CD14-positive monocyte (primary cell): ENCODE data around the gene PSMB2. TPM values are rescaled to one million over a fixed set of nuclear protein-coding genes. Genes with fewer than 3 reads are reported as not detected.
"Not testable (repeated sequence)": the region's sequence is repeated elsewhere in the genome, so short reads cannot be mapped to it uniquely, and the experiment has no call there.

Experiments
- DNase-seq, 3 donors: peaks; one replicate each; pipeline ENCODE4 v3.0.0-alpha.2; 2011 to 2022
- H2AFZ ChIP-seq: 2 replicates; pipeline ENCODE4 v1.6.0; 2012; ENCODE audit warnings: mild to moderate bottlenecking, low read depth, low read length, inconsistent platforms; ENCODE audit not compliant: insufficient read depth, poor library complexity, severe bottlenecking
- H3K27ac ChIP-seq, 2 donors: 1 replicate in 1 of 2; 2 replicates in 1 of 2; pipeline ENCODE4 v1.5.1; 2012 to 2013; ENCODE audit warnings: low read length in 2 of 2, control low read depth in 1 of 2, inconsistent platforms in 1 of 2, low read depth in 1 of 2, mild to moderate bottlenecking in 1 of 2
- H3K27me3 ChIP-seq, 2 donors: one replicate each; pipeline versions ENCODE4 v1.6.0 to v1.6.1; 2011 to 2013; ENCODE audit warnings: low read length in 2 of 2; ENCODE audit not compliant: control insufficient read depth in 2 of 2, insufficient read depth in 2 of 2
- H3K36me3 ChIP-seq, 2 donors: replicated peaks in 1 of 2; 1 replicate in 1 of 2; 2 replicates in 1 of 2; pipeline versions ENCODE4 v1.5.1 to v1.6.1; 2012 to 2013; ENCODE audit warnings: low read length in 2 of 2, control low read depth in 1 of 2, inconsistent platforms in 1 of 2, mild to moderate bottlenecking in 1 of 2; ENCODE audit not compliant: insufficient read depth in 2 of 2, control insufficient read depth in 1 of 2
- H3K4me1 ChIP-seq, 2 donors: 1 replicate in 1 of 2; 2 replicates in 1 of 2; pipeline versions ENCODE4 v1.5.1 to v1.6.1; 2012 to 2013; ENCODE audit warnings: low read length in 2 of 2, control low read depth in 1 of 2, inconsistent platforms in 1 of 2, mild to moderate bottlenecking in 1 of 2, moderate library complexity in 1 of 2; ENCODE audit not compliant: insufficient read depth in 2 of 2, control insufficient read depth in 1 of 2
- H3K4me2 ChIP-seq: replicated peaks from 2 replicates; pipeline ENCODE3; 2012; ENCODE audit warnings: low read length, moderate library complexity, mild to moderate bottlenecking; ENCODE audit not compliant: poor library complexity, severe bottlenecking; ENCODE audit errors: extremely low read depth
- H3K4me3 ChIP-seq, 3 experiments: fragments of 200-600 bp in 1 of 3; sonication (generic) in 1 of 3; replicated peaks in 1 of 3; 1 replicate in 2 of 3; 2 replicates in 1 of 3; pipeline ENCODE4 v1.5.1; 2011 to 2013; ENCODE audit warnings: low read length in 3 of 3, mild to moderate bottlenecking in 3 of 3, control low read depth in 2 of 3, low read depth in 2 of 3, inconsistent platforms in 1 of 3, moderate library complexity in 1 of 3
- H3K79me2 ChIP-seq: 2 replicates; pipeline ENCODE4 v1.6.0; 2012; ENCODE audit warnings: mild to moderate bottlenecking, control low read depth, inconsistent platforms, low read length, moderate library complexity; ENCODE audit not compliant: insufficient read depth
- H3K9ac ChIP-seq: 2 replicates; pipeline ENCODE4 v1.6.0; 2017; ENCODE audit warnings: low read length, mild to moderate bottlenecking; ENCODE audit not compliant: insufficient read depth, poor library complexity, severe bottlenecking
- H3K9me3 ChIP-seq, 2 donors: replicated peaks in 1 of 2; 1 replicate in 1 of 2; 2 replicates in 1 of 2; pipeline versions ENCODE4 v1.5.1 to v1.6.1; 2012 to 2013; ENCODE audit warnings: low read length in 2 of 2, control low read depth in 1 of 2; ENCODE audit not compliant: control insufficient read depth in 1 of 2, insufficient read depth in 1 of 2
- H4K20me1 ChIP-seq: 2 replicates; pipeline ENCODE4 v1.6.0; 2012; ENCODE audit warnings: mild to moderate bottlenecking, low read length, control low read depth, moderate library complexity; ENCODE audit not compliant: insufficient read depth
- H3K27ac Mint-ChIP-seq, 7 donors: one replicate each; pipeline ENCODE4 v1.8.0; 2020; ENCODE audit warnings: mild to moderate bottlenecking in 7 of 7, mixed read lengths in 7 of 7, moderate library complexity in 6 of 7, inconsistent platforms in 2 of 7
- H3K27me3 Mint-ChIP-seq, 3 donors: one replicate each; pipeline ENCODE4 v1.8.0; 2021 to 2022; ENCODE audit warnings: low read depth in 3 of 3, mild to moderate bottlenecking in 3 of 3, mixed read lengths in 3 of 3, moderate library complexity in 3 of 3, inconsistent platforms in 1 of 3
- H3K36me3 Mint-ChIP-seq, 2 donors: one replicate each; pipeline ENCODE4 v1.8.0; 2020; ENCODE audit warnings: mixed read lengths in 2 of 2, inconsistent platforms in 1 of 2, mild to moderate bottlenecking in 1 of 2
- H3K4me1 Mint-ChIP-seq: one replicate; pipeline ENCODE4 v1.8.0; 2020; ENCODE audit warnings: mild to moderate bottlenecking, mixed read lengths
- H3K4me3 Mint-ChIP-seq, 2 donors: one replicate each; pipeline ENCODE4 v1.8.0; 2020; ENCODE audit warnings: mild to moderate bottlenecking in 2 of 2, mixed read lengths in 2 of 2, moderate library complexity in 1 of 2
- H3K9me3 Mint-ChIP-seq, 7 donors: one replicate each; pipeline ENCODE4 v1.8.0; 2020 to 2022; ENCODE audit warnings: mixed read lengths in 7 of 7, mild to moderate bottlenecking in 6 of 7, moderate library complexity in 6 of 7, inconsistent platforms in 2 of 7
- WGBS: methylation state at CpG from one replicate; pipeline ENCODE4 v1.1.5; 2013; ENCODE audit warnings: missing lambda C conversion rate; ENCODE audit not compliant: insufficient coverage; 5-methylcytosine and 5-hydroxymethylcytosine counted together
- intact Hi-C, 2 donors: fragments of 100-400 bp; cut with micrococcal nuclease; formaldehyde crosslinking; loops; one replicate each; pipeline versions ENCODE4 v1.15.0 to v1.15.1; 2023
- polyA minus RNA-seq: library from RNA; depleted of rRNA, polyadenylated mRNA; stranded (reverse); fragments of >200 nt; gene quantifications from 2 replicates; pipeline ENCODE4 v1.2.3, GENCODE V29; 2012
- polyA plus RNA-seq, 3 donors: library from polyadenylated mRNA; depleted of rRNA in 1 of 3; unstranded in 2 of 3; stranded (reverse) in 1 of 3; fragments of 300-500 nt in 2 of 3; fragments of >200 nt in 1 of 3; fragmentation: Illumina TruSeq in 2 of 3; gene quantifications; 1 replicate in 2 of 3; 2 replicates in 1 of 3; pipeline ENCODE4 v1.2.3, GENCODE V29; 2012 to 2021
- total RNA-seq, 12 experiments: library from RNA in 1 of 12; stranded (reverse) in 1 of 12; fragments of 120-200 nt in 1 of 12; gene quantifications; one replicate each; pipeline ENCODE4 v1.2.4 and lab custom pipeline; 2013 to 2026; ENCODE audit warnings: mixed read lengths in 6 of 12, inconsistent platforms in 1 of 12
- TF ChIP-seq, protein P1 (sequence below): fragments of 200-600 bp; IDR thresholded peaks from one replicate; pipeline ENCODE4 v1.8.0; 2022; ENCODE audit warnings: antibody characterized with exemption, mild to moderate bottlenecking

The PSMB2 gene
- 20.1 TPM for total RNA-seq (2013)
- polyA plus RNA-seq (10 to 100 TPM; 27.9 to 84.1 (median 78.6) TPM), polyA minus RNA-seq (7.3 and 15.4 TPM in 2 replicates), total RNA-seq (lab: John Stamatoyannopoulos, UW) (17.7 to 56.9 (median 42.9) reads per million in 11 experiments)

DNA sequence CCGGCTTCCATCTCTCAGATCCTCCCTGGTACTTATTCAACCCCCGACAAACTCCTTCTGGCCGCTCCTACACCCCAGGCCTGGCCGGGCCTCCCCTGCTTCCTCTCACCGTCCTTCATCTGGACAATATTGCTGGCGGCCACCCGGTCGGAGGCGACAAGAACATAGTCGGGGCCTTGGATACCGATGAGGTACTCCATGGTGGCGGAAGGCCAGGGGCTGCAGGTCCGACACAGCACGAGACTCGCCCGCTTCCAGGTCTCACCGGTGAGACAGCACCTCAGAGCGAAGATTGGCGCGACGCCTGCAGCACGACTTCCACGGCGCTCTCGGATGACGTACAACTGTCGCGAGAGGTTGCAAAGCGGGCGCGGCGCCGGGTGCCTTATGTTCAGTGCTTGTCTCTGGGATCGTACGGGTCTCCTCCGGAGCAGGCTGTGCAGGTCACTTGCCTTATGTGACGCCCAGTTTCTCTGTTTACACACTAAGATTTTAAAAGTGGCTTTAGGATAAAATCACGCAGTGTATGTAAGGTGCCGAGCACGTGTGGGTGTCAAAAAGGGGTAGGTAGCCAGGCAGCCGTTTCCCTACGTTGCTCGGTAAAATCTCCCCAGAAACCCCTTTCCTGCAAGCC is at the start of gene PSMB2:
PSMB2 (minus strand) TSS at position 294 of the 634 bp plus-strand sequence; CDS start at position 200, 94 bp downstream.
- Histone ChIP-seq H3K27me3 (peaks cover 11 to 15% of the 10 kb centered on the region in 2 donors), H3K9ac (peak within 1 kb of the TSS; percentile 90), H3K4me2 (peak within 1 kb of the TSS; percentile 85), H3K27ac (peak within 1 kb of the TSS; percentile 79 to 89), H3K4me3 (peak within 1 kb of the TSS; percentile 67 to 98 (median 92)), H4K20me1 (no peaks in the 10 kb centered on the region), H2AFZ (peak within 1 kb of the TSS; percentile 87), H3K79me2 (peaks cover 54% of the 10 kb centered on the region), H3K4me1 (peaks cover 25 to 35% of the 10 kb centered on the region in 2 donors), H3K36me3 (peaks cover under 1% of the 10 kb centered on the region in 2 donors), H3K9me3 (no peaks in the 10 kb centered on the region)
- Mint-ChIP-seq H3K4me3 (peak within 1 kb of the TSS; percentile 99), H3K27ac (peak within 1 kb of the TSS; percentile 93 to 99 (median 98)), H3K27me3 (peaks cover 9 to 25% (median 12%) of the 10 kb centered on the region in 3 donors), H3K9me3 (peaks cover 0 to 2% (median 0%) of the 10 kb centered on the region in 7 donors), H3K36me3 (peaks cover under 1% of the 10 kb centered on the region in 2 donors), H3K4me1 (peaks cover 35% of the 10 kb centered on the region)
- intact Hi-C loops, result loop anchor here in 1 of 2 donors (10.0 kb wide), 1 partner anchor 67 kb away; the partner anchor contains the start of gene TFAP2E
- TF ChIP-seq, protein P1, sequence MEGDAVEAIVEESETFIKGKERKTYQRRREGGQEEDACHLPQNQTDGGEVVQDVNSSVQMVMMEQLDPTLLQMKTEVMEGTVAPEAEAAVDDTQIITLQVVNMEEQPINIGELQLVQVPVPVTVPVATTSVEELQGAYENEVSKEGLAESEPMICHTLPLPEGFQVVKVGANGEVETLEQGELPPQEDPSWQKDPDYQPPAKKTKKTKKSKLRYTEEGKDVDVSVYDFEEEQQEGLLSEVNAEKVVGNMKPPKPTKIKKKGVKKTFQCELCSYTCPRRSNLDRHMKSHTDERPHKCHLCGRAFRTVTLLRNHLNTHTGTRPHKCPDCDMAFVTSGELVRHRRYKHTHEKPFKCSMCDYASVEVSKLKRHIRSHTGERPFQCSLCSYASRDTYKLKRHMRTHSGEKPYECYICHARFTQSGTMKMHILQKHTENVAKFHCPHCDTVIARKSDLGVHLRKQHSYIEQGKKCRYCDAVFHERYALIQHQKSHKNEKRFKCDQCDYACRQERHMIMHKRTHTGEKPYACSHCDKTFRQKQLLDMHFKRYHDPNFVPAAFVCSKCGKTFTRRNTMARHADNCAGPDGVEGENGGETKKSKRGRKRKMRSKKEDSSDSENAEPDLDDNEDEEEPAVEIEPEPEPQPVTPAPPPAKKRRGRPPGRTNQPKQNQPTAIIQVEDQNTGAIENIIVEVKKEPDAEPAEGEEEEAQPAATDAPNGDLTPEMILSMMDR, result no peak
- WGBS, result under 1% methylated on average over 37 of the region's 43 CpGs
- DNase-seq, result peak; percentile 90 to 93 (median 93)

DNA sequence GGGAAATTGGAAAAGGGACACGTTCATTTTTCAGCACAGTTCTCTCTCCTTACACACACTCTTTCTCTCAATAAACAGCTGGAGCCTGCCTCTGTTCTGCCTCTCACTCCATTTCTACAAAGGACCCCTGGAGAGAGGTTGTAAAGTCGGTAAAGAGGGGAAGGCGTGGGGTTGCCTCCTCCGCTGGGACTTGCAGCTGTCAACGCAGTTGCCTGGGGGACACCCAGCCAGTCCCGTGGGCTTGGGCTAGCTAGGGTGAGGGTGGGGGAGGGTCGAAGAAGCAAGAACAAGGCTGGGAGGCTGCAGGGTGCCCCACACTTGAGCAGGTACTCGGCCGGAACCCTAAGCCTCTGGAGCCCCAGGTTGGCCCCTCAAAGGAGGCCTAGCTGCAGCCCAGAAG is 49.8 kb upstream of the PSMB2 start:
- intact Hi-C loops, result no loop called here
- Histone ChIP-seq H3K4me3 (no peak overlapping the region), H3K27ac (no peak overlapping the region), H3K4me1 (no peaks in the 10 kb centered on the region), H3K9me3 (no peaks in the 10 kb centered on the region), H3K27me3 (peaks cover 0 to 3% of the 10 kb centered on the region in 2 donors), H3K36me3 (no peaks in the 10 kb centered on the region), H3K79me2 (no peaks in the 10 kb centered on the region), H3K9ac (no peak overlapping the region), H2AFZ (no peak overlapping the region), H4K20me1 (no peaks in the 10 kb centered on the region), H3K4me2 (no peak overlapping the region)
- Mint-ChIP-seq H3K4me3 (no peak overlapping the region), H3K36me3 (no peaks in the 10 kb centered on the region), H3K27me3 (peaks cover 14 to 25% (median 15%) of the 10 kb centered on the region in 3 donors), H3K9me3 (peaks cover 0 to 5% (median 0%) of the 10 kb centered on the region in 7 donors), H3K4me1 (no peaks in the 10 kb centered on the region), H3K27ac (no peak overlapping the region)
- no peak for DNase-seq
- TF ChIP-seq, protein P1, result no peak
- 58% methylated on average over 5 of the region's 9 CpGs for WGBS

DNA sequence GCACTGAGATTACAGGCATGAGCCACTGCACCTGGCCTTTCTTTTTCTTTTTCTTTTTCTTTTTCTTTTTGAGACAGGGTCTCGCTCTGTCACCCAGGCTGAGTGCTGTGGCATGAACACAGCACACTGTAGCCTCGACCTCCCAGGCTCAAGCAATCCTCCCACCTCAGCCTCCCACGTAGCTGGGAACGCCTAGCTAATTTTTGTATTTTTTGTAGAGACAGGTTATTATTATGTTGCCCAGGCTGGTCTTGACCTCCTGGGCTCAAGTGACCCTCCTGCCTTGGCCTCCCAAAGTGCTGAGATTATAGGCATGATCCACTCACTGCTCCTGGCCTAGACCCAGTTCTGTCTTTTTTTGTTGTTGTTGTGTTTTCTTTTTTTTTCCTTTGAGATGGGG is 48.8 kb upstream of the PSMB2 start:
- H3K79me2 ChIP-seq, H3K4me2 ChIP-seq, H3K27ac ChIP-seq, H4K20me1 ChIP-seq, H3K36me3 Mint-ChIP-seq, intact Hi-C loops, H2AFZ ChIP-seq, DNase-seq, H3K4me3 ChIP-seq, H3K9me3 ChIP-seq, H3K9ac ChIP-seq, H3K4me1 ChIP-seq, H3K4me3 Mint-ChIP-seq, H3K27me3 ChIP-seq, H3K9me3 Mint-ChIP-seq, H3K4me1 Mint-ChIP-seq, H3K27ac Mint-ChIP-seq, H3K36me3 ChIP-seq: not testable (repeated sequence)
- H3K27me3 Mint-ChIP-seq, result peaks cover 12 to 24% (median 15%) of the 10 kb centered on the region in 3 donors
- no CpG with 5 or more reads among the region's 4 CpGs for WGBS
